Measurements from ENCODE around the gene OR2J1.
"Not testable (repeated sequence)": the region's sequence is repeated elsewhere in the genome, so short reads cannot be mapped to it uniquely, and the experiment has no call there.

Gene OR2J1

GRCh38 chr6:29099190-29099589 is at the start of gene OR2J1:
TSS of gene OR2J1 (plus strand) at chr6:29099490. CDS start at chr6:29100943, 1,453 bp downstream.
- Histone ChIP-seq H3K4me1 (ENCODE audit: control insufficient read depth, insufficient read depth, low read length) (no peaks in the 10 kb centered on the region), H3K9ac (ENCODE audit: low read length) (no peak within 1 kb of the TSS), H3K36me3 (ENCODE audit: control insufficient read depth, insufficient read depth, low read length) (no peaks in the 10 kb centered on the region), H3K9me3 (ENCODE audit: control insufficient read depth, low read length) (no peaks in the 10 kb centered on the region), H3K27me3 (ENCODE audit: control insufficient read depth, insufficient read depth, low read length) (no peaks in the 10 kb centered on the region), H3K4me3 (ENCODE audit: low read length) (no peak within 1 kb of the TSS)

- H3K4me3 ChIP-seq (ENCODE audit: low read length): no peak overlapping the region
- no peaks in the 10 kb centered on the region for H3K9me3 ChIP-seq (ENCODE audit: control insufficient read depth, low read length)
- no peak overlapping the region for H3K9ac ChIP-seq (ENCODE audit: low read length)
- H3K27me3 ChIP-seq (ENCODE audit: control insufficient read depth, insufficient read depth, low read length): no peaks in the 10 kb centered on the region
- H3K36me3 ChIP-seq (ENCODE audit: control insufficient read depth, insufficient read depth, low read length): no peaks in the 10 kb centered on the region
- H3K4me1 ChIP-seq (ENCODE audit: control insufficient read depth, insufficient read depth, low read length): no peaks in the 10 kb centered on the region
These were observed 47.6 kb upstream of the OR2J1 start for GRCh38 chr6:29051680-29052079.

GRCh38 chr6:29071831-29072723 is 27.2 kb upstream of the OR2J1 start:
- Histone ChIP-seq H3K9me3 (ENCODE audit: control insufficient read depth, low read length) (no peaks in the 10 kb centered on the region), H3K36me3 (ENCODE audit: control insufficient read depth, insufficient read depth, low read length) (no peaks in the 10 kb centered on the region), H3K27me3 (ENCODE audit: control insufficient read depth, insufficient read depth, low read length) (no peaks in the 10 kb centered on the region), H3K4me1 (ENCODE audit: control insufficient read depth, insufficient read depth, low read length) (no peaks in the 10 kb centered on the region), H3K4me3 (ENCODE audit: low read length) (no peak overlapping the region), H3K9ac (ENCODE audit: low read length) (no peak overlapping the region)

- Histone ChIP-seq H3K27me3 (ENCODE audit: control insufficient read depth, insufficient read depth, low read length) (no peaks in the 10 kb centered on the region), H3K4me1 (ENCODE audit: control insufficient read depth, insufficient read depth, low read length) (no peaks in the 10 kb centered on the region), H3K36me3 (ENCODE audit: control insufficient read depth, insufficient read depth, low read length) (no peaks in the 10 kb centered on the region), H3K4me3 (ENCODE audit: low read length) (no peak overlapping the region), H3K9me3 (ENCODE audit: control insufficient read depth, low read length) (no peaks in the 10 kb centered on the region), H3K9ac (ENCODE audit: low read length) (no peak overlapping the region)
These were observed 20.1 kb upstream of the OR2J1 start for GRCh38 chr6:29079203-29079602.

- Histone ChIP-seq H3K36me3 (ENCODE audit: control insufficient read depth, insufficient read depth, low read length) (no peaks in the 10 kb centered on the region), H3K9me3 (ENCODE audit: control insufficient read depth, low read length) (no peaks in the 10 kb centered on the region), H3K4me1 (ENCODE audit: control insufficient read depth, insufficient read depth, low read length) (no peaks in the 10 kb centered on the region), H3K9ac (ENCODE audit: low read length) (no peak overlapping the region), H3K4me3 (ENCODE audit: low read length) (no peak overlapping the region), H3K27me3 (ENCODE audit: control insufficient read depth, insufficient read depth, low read length) (no peaks in the 10 kb centered on the region)
These were observed 18.0 kb upstream of the OR2J1 start for GRCh38 chr6:29081312-29081711.

GRCh38 chr6:29082457-29082856 is 16.8 kb upstream of the OR2J1 start:
- no peak overlapping the region for H3K4me3 ChIP-seq (ENCODE audit: low read length)
- no peaks in the 10 kb centered on the region for H3K36me3 ChIP-seq (ENCODE audit: control insufficient read depth, insufficient read depth, low read length)
- no peaks in the 10 kb centered on the region for H3K9me3 ChIP-seq (ENCODE audit: control insufficient read depth, low read length)

GRCh38 chr6:29087213-29087612 is 12.1 kb upstream of the OR2J1 start, which contains the start of gene OR2B3:
TSS of gene OR2B3 (minus strand) at chr6:29087313. CDS start at chr6:29087248, 65 bp downstream.
- Histone ChIP-seq H3K4me1 (ENCODE audit: control insufficient read depth, insufficient read depth, low read length) (no peaks in the 10 kb centered on the region), H3K27me3 (ENCODE audit: control insufficient read depth, insufficient read depth, low read length) (no peaks in the 10 kb centered on the region), H3K4me3 (ENCODE audit: low read length) (no peak within 1 kb of the TSS), H3K36me3 (ENCODE audit: control insufficient read depth, insufficient read depth, low read length) (no peaks in the 10 kb centered on the region), H3K9me3 (ENCODE audit: control insufficient read depth, low read length) (no peaks in the 10 kb centered on the region), H3K9ac (ENCODE audit: low read length) (no peak within 1 kb of the TSS)

More at GRCh38 chr6:29082457-29082856, 16.8 kb upstream of the OR2J1 start:
- Histone ChIP-seq H3K4me1 (ENCODE audit: control insufficient read depth, insufficient read depth, low read length) (no peaks in the 10 kb centered on the region), H3K27me3 (ENCODE audit: control insufficient read depth, insufficient read depth, low read length) (no peaks in the 10 kb centered on the region), H3K9ac (ENCODE audit: low read length) (no peak overlapping the region)

GRCh38 chr6:29092957-29093356 is 6.3 kb upstream of the OR2J1 start:
- Histone ChIP-seq H3K9me3 (ENCODE audit: control insufficient read depth, low read length) (no peaks in the 10 kb centered on the region), H3K36me3 (ENCODE audit: control insufficient read depth, insufficient read depth, low read length) (no peaks in the 10 kb centered on the region), H3K27me3 (ENCODE audit: control insufficient read depth, insufficient read depth, low read length) (no peaks in the 10 kb centered on the region)

GRCh38 chr6:29097803-29098202 is 1.5 kb upstream of the OR2J1 start:
- no peaks in the 10 kb centered on the region for H3K36me3 ChIP-seq (ENCODE audit: control insufficient read depth, insufficient read depth, low read length)
- H3K4me3 ChIP-seq (ENCODE audit: low read length): no peak overlapping the region
- H3K9ac ChIP-seq (ENCODE audit: low read length): no peak overlapping the region
- no peaks in the 10 kb centered on the region for H3K9me3 ChIP-seq (ENCODE audit: control insufficient read depth, low read length)
- H3K27me3 ChIP-seq (ENCODE audit: control insufficient read depth, insufficient read depth, low read length): no peaks in the 10 kb centered on the region
- H3K4me1 ChIP-seq (ENCODE audit: control insufficient read depth, insufficient read depth, low read length): no peaks in the 10 kb centered on the region

More at GRCh38 chr6:29092957-29093356, 6.3 kb upstream of the OR2J1 start:
- Histone ChIP-seq H3K9ac (ENCODE audit: low read length) (no peak overlapping the region), H3K4me1 (ENCODE audit: control insufficient read depth, insufficient read depth, low read length) (no peaks in the 10 kb centered on the region), H3K4me3 (ENCODE audit: low read length) (no peak overlapping the region)

GRCh38 chr6:29107758-29108157 is 8.5 kb downstream of the OR2J1 start, which contains the start of gene OR2J3:
TSS of gene OR2J3 (plus strand) at chr6:29108058. CDS start at chr6:29111891, 3,833 bp downstream.
- H3K4me1 ChIP-seq (ENCODE audit: control insufficient read depth, insufficient read depth, low read length): no peaks in the 10 kb centered on the region
- H3K4me3 ChIP-seq (ENCODE audit: low read length): no peak within 1 kb of the TSS
- no peaks in the 10 kb centered on the region for H3K9me3 ChIP-seq (ENCODE audit: control insufficient read depth, low read length)
- H3K9ac ChIP-seq (ENCODE audit: low read length): no peak within 1 kb of the TSS
- H3K36me3 ChIP-seq (ENCODE audit: control insufficient read depth, insufficient read depth, low read length): no peaks in the 10 kb centered on the region
- H3K27me3 ChIP-seq (ENCODE audit: control insufficient read depth, insufficient read depth, low read length): no peaks in the 10 kb centered on the region

GRCh38 chr6:29112135-29112534 is 12.8 kb downstream of the OR2J1 start:
- Histone ChIP-seq H3K4me3 (ENCODE audit: low read length) (no peak overlapping the region), H3K9ac (ENCODE audit: low read length) (no peak overlapping the region), H3K9me3 (ENCODE audit: control insufficient read depth, low read length) (no peaks in the 10 kb centered on the region), H3K4me1 (ENCODE audit: control insufficient read depth, insufficient read depth, low read length) (no peaks in the 10 kb centered on the region), H3K27me3 (ENCODE audit: control insufficient read depth, insufficient read depth, low read length) (no peaks in the 10 kb centered on the region), H3K36me3 (ENCODE audit: control insufficient read depth, insufficient read depth, low read length) (no peaks in the 10 kb centered on the region)

GRCh38 chr6:29114964-29115363 is 15.7 kb downstream of the OR2J1 start:
- not testable (repeated sequence) for H3K27me3 ChIP-seq (ENCODE audit: control insufficient read depth, insufficient read depth, low read length); H3K4me3 ChIP-seq (ENCODE audit: low read length); H3K4me1 ChIP-seq (ENCODE audit: control insufficient read depth, insufficient read depth, low read length); H3K36me3 ChIP-seq (ENCODE audit: control insufficient read depth, insufficient read depth, low read length); H3K9ac ChIP-seq (ENCODE audit: low read length); H3K9me3 ChIP-seq (ENCODE audit: control insufficient read depth, low read length)
